Right lobe of liver (tissue), 6 donors: ENCODE measurements around the gene INHBC. TPM values are rescaled to one million over a fixed set of nuclear protein-coding genes. Genes with fewer than 3 reads are reported as not detected.

Experiments
- ATAC-seq, 4 donors: fragments of 200-7000 bp; cut with Tn5 transposase; one replicate each; pipeline ENCODE4 v1.9.1; 2020; ENCODE audit warnings: mild to moderate bottlenecking in 4 of 4, moderate library complexity in 4 of 4
- DNase-seq, 3 donors: peaks; one replicate each; pipeline ENCODE4 v3.0.0-alpha.2; 2020
- H3K27ac ChIP-seq, 3 donors: fragments of 200-600 bp; one replicate each; pipeline ENCODE4 v1.8.0; 2022
- H3K27me3 ChIP-seq, 2 donors: fragments of 200-600 bp; one replicate each; pipeline ENCODE4 v1.8.0; 2022
- H3K36me3 ChIP-seq, 4 donors: fragments of 200-600 bp; sonication (generic) in 1 of 4; one replicate each; pipeline versions ENCODE4 v1.5.1 to v1.8.0; 2017 to 2022; ENCODE audit warnings: control low read depth in 1 of 4
- H3K4me1 ChIP-seq, 4 donors: fragments of 200-600 bp; sonication (generic) in 1 of 4; one replicate each; pipeline versions ENCODE4 v1.5.1 to v1.8.0; 2017 to 2022; ENCODE audit warnings: control low read depth in 1 of 4
- H3K4me3 ChIP-seq, 3 donors: fragments of 200-600 bp; one replicate each; pipeline ENCODE4 v1.8.0; 2022
- H3K9me3 ChIP-seq, 4 donors: fragments of 200-600 bp; sonication (generic) in 1 of 4; one replicate each; pipeline versions ENCODE4 v1.5.1 to v1.8.0; 2017 to 2022; ENCODE audit warnings: control low read depth in 1 of 4
- CTCF ChIP-seq, 4 donors: fragments of 200-600 bp in 3 of 4; fragments of 450-650 bp in 1 of 4; IDR thresholded peaks; one replicate each; pipeline versions ENCODE4 v1.5.1 to v1.8.0; 2016 to 2022; ENCODE audit warnings: antibody characterized with exemption in 4 of 4, mild to moderate bottlenecking in 2 of 4
- POLR2A ChIP-seq: fragments of 450-650 bp; IDR thresholded peaks from one replicate; pipeline ENCODE4 v1.6.1; 2017; ENCODE audit warnings: antibody characterized with exemption, mild to moderate bottlenecking
- WGBS: methylation state at CpG from one replicate; pipeline ENCODE4 v1.1.6; 2018; ENCODE audit warnings: low coverage, low lambda C conversion rate; ENCODE audit not compliant: insufficient coverage; ENCODE audit errors: missing lambda C conversion rate; 5-methylcytosine and 5-hydroxymethylcytosine counted together
- intact Hi-C, 2 donors: fragments of 100-400 bp; cut with DNase I; formaldehyde crosslinking; loops; one replicate each; pipeline versions ENCODE4 v1.11.2 to v1.14.1; 2022
- total RNA-seq, 6 experiments: library from RNA; depleted of rRNA in 2 of 6; stranded (reverse); fragments of >200 nt in 2 of 6; fragmentation: NEBNext Ultra II Directional in 3 of 6; extraction: Animal tissue kit (Norgen Biotek cat#: 25700) in 3 of 6; gene quantifications; one replicate each; pipeline versions ENCODE4 v1.1.0 to v1.2.4, GENCODE V29; 2016 to 2023
- donor health status: DM: no; HTN: yes; CAD: no.
- donor health status: DM: no; HTN: no; CAD: no.
- donor health status: DM: no; HTN: no; CAD: no.
- donor health status: DM: no; HTN: yes; CAD: no.
- donor health status: DM: no; HTN: yes; CAD: no.

Gene INHBC
- total RNA-seq, 6 experiments from 2014 or later: 14.7 to 123 (median 63.6) TPM

DNA sequence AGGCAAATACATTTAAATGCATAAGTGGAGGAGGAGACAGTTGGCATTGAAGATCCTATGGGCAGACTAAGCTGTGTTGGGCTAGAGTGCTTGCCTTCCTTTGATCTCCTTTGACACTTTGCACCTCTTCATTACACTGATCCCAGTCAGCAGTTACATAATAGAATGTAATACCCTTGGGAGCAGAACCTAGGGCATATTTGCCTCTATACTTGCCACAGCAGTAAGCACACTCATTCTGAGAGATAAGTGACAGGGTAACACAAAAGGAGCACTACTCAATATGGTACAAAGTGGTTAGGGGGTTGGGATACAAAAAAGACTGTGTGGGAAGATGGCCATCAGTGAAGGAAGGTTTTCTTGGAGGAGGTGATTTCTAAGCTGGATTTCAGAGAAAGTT, 62.2 kb downstream of the INHBC start:
- no peak overlapping the region for H3K4me3 ChIP-seq
- no peak for DNase-seq
- intact Hi-C loops: no loop called here
- H3K27ac ChIP-seq: no peak overlapping the region
- no peaks in the 10 kb centered on the region for H3K27me3 ChIP-seq
- no peaks in the 10 kb centered on the region for H3K9me3 ChIP-seq
- no peak for ATAC-seq
- no peak for TF ChIP-seq CTCF (IDR thresholded peaks at IDR 0.05)
- TF ChIP-seq POLR2A: no peak
- no peaks in the 10 kb centered on the region for H3K4me1 ChIP-seq
- peaks cover 0 to 50% (median 19%) of the 10 kb centered on the region in 4 donors for H3K36me3 ChIP-seq

GRCh38 chr12:57497223-57498131, 62.9 kb downstream of the INHBC start:
- H3K27me3 ChIP-seq: no peaks in the 10 kb centered on the region
- DNase-seq (no peak), ATAC-seq (no peak)
- H3K36me3 ChIP-seq: peaks cover 0 to 50% (median 19%) of the 10 kb centered on the region in 4 donors
- H3K9me3 ChIP-seq: no peaks in the 10 kb centered on the region
- H3K4me1 ChIP-seq: no peaks in the 10 kb centered on the region
- 95% methylated on average over 10 of the region's 12 CpGs for WGBS
- no peak overlapping the region for H3K4me3 ChIP-seq
- intact Hi-C loops: no loop called here
- no peak overlapping the region for H3K27ac ChIP-seq
- TF ChIP-seq CTCF (IDR thresholded peaks at IDR 0.05): no peak

DNA sequence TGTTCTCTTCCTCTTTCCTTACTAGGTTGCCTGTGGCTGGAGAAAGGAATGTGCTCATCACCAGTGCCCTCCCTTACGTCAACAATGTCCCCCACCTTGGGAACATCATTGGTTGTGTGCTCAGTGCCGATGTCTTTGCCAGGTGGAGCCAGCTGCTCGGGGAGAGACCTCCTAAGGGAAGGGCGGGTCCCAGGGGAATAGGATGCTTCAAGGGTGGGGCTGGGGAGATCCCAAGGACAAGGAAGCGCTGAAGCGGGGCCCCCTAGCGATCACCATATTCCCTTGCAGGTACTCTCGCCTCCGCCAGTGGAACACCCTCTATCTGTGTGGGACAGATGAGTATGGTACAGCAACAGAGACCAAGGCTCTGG, 63.5 kb downstream of the INHBC start:
- 79% methylated on average over 6 of the region's 9 CpGs for WGBS
- intact Hi-C loops: no loop called here
- Histone ChIP-seq H3K27ac (no peak overlapping the region), H3K4me1 (no peaks in the 10 kb centered on the region), H3K4me3 (no peak overlapping the region), H3K36me3 (peaks cover 0 to 46% (median 17%) of the 10 kb centered on the region in 4 donors), H3K27me3 (no peaks in the 10 kb centered on the region), H3K9me3 (no peaks in the 10 kb centered on the region)
- no peak for TF ChIP-seq CTCF (IDR thresholded peaks at IDR 0.05)
- TF ChIP-seq POLR2A: no peak
- ATAC-seq (no peak), DNase-seq (no peak)

DNA sequence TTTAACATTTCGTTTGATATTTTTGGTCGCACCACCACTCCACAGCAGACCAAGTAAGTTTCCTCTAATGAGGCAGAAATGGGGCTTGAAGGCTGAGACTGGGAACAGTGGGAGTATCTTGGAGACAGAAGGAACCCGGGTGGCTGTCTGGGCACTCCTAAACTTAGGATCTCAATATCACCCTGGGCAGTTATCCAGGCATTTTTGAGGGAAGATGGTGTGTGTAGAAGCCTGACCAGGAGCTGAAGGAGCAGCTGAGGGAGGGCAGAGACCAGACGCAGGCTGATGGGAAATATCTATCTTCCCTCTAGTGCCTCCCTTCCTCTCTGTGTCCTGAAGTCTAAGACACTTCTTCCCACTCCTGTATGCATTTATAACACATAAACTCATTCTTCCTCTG, 64.0 kb downstream of the INHBC start:
- ATAC-seq: no peak
- Histone ChIP-seq H3K9me3 (no peaks in the 10 kb centered on the region), H3K36me3 (peaks cover 0 to 49% (median 17%) of the 10 kb centered on the region in 4 donors), H3K27me3 (no peaks in the 10 kb centered on the region), H3K27ac (no peak overlapping the region), H3K4me3 (no peak overlapping the region), H3K4me1 (no peaks in the 10 kb centered on the region)
- TF ChIP-seq POLR2A: no peak
- no peak for TF ChIP-seq CTCF (IDR thresholded peaks at IDR 0.05)
- DNase-seq: no peak
- 87% methylated on average over 3 of the region's 4 CpGs for WGBS
- intact Hi-C loops: no loop called here
